HuH-7 (cell line): ENCODE data around the gene GRIN2A.

Experiments used
- DNase-seq: peaks from one replicate; pipeline ENCODE4 v3.0.0; 2011; ENCODE audit warnings: low spot score

Gene GRIN2A

DNA sequence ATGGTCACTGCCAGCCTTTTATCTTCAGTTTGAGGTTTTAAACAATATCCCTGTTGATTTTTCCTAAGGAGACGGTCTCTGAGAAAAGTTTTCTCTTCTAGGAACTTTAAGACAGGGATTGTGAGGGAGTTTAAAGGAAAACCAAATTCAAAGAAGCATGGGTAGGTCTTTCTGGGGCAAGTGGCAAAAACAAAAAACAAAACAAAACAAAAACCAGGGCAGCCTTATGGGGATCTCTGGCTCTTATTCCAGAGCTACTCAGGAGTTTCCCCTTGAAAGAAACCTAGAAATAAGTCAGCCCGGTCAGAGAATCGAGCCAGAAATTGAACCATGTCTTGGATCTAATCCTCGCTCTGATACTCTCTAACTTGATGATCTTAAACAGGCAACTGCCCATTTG lies 424.5 kb downstream of the GRIN2A start:
- no peak for DNase-seq

DNA sequence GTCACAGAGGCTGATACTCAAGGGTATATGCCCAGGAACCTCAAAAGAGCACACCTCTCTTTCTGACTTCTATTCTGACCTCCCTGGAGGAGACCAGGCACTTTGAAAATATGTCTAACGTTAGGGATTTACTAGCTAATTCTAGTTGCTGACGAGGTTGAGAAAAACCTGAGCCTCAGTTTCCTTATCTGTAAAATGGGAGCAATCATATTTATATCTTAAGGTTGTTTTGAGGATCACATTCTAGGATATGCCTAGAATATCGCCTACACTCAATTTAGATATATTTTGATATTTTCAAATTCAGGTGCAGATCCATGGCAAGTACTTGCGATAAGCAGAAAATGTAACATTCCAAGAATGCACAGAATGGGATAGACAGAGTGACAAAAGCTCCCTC lies 425.8 kb downstream of the GRIN2A start:
- no peak for DNase-seq

DNA sequence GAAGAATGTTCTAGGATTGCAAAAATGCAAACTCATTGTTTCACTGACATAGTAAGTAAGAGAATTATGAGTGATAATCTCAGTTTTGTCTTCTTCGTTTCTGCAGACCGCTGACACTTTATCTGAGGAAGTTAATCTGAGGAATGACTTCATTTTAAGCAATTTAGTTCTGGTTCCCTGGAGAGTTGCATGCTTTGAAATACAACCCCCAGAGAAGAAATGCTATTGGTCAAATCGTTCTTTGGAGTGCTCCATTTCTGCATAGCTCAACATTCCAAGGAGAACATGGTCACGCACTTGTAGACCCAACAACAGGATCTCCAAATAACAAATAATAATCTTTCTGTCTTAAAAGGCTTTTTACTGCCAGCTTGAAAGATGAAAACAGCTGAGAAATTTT lies 427.1 kb downstream of the GRIN2A start:
- DNase-seq: no peak

DNA sequence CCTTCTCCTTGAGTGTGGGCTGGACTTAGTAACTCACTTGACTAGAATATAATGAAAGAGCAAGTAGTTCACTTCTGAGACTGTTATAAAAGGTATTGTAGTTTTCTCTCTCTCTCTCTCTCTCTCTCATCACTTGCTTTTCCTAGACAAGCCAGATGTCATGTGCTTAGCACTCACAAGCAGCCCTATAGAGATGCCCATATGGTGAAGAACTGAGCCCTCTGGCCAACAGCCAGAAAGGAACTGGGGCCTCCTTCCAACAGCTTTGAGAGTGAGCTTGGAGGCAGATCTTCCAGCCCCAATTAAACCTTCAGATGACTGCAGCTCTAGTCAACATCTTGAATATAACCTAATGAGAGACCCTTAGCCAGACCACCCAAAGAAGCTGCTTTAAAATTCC lies 440.5 kb downstream of the GRIN2A start:
- no peak for DNase-seq

GRCh38 chr16:9739301-9739700 lies 442.9 kb downstream of the GRIN2A start:
- no peak for DNase-seq

DNA sequence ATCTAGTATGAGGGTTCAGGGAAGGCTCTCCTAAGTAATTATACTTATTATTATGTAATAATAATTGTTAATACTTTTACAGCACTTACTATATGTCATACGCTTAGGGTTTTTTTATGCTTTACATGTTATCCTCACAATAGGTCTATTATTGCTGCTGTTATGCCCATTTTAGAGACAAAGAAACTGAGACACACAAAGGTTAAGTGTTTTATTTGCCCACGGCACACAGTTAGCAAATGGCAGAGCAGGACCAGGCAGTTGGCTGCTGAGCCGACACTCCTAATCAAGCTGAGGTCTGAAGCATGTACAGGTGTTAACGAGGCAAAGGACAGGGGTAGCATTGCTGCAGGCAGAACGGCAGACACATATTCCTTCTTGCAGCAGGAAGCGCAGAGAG lies 443.5 kb downstream of the GRIN2A start:
- DNase-seq: no peak

DNA sequence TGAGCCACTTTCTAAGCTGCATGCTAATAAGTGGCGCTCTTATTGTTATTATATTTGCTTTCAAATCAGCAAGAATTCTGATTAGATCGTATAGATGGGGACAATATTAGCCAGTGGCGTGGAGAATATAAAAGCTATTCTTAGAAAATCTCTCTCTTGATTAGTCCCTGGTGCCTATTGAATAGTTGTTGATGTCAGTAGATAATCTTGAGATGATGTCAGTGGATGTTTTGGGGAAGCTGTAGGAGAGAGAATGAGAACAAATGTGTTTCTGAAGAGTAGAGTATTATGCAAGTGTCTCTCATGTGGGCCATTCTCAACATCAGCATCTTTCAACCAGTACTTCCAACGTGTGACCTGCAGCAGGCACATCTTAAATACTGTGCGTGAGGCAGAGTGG lies 445.7 kb downstream of the GRIN2A start:
- no peak for DNase-seq

DNA sequence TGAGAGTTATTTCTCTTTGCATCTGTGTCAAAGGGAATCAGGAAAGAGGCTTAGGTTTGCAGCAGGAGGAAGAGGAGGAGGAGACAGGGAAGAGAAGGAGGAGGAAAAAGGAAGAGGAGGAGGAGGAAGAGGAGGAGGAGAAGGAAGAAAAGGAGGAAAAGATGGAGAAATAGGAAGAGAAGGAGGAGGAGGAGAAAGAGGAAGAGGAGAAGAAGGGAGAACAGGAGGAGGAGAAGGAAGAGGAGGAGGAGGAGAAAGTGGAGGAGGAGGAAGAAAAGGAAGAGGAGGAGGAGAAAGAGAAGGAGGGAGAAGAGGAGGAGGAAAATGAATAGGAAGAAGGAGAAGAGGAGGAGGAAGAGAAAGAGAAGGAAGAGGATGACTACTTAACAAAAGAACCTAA lies 459.1 kb downstream of the GRIN2A start:
- no peak for DNase-seq

- DNase-seq: no peak
Observed at GRCh38 chr16:9713907-9714306, 468.3 kb downstream of the GRIN2A start.

- no peak for DNase-seq
Observed at GRCh38 chr16:9713156-9713555, 469.1 kb downstream of the GRIN2A start.

DNA sequence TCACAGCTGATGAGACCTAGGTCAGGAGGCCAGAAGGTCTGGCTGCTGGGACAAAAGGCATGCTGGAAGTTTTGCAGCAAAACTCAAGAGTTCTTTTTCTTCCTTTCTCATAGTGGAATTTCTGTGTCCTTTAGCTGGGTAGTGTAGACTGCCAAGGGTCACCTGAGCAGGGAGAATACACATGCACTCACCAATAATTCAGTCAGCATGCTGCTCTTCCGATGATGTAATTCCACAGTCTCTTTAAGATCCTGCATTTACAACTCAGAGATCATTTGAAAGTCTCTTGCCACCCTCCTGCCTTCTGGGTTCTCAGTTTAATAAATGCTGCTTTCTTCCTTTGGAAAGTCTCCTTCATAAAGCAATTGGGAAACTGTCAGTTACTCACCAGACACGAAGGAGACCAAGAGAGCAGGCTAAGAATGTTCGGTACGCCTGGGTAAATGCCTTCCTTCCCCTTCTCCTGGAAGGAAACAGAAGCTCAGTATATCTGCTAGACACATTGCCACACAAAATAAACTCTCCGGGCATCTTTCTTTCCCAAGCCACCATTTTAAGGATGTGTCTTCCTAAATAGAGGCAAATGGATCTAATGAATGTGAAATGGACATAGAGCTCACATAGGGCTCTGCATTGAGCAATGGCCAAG lies 473.1 kb downstream of the GRIN2A start:
- no peak for DNase-seq

GRCh38 chr16:9706217-9706836 lies 475.9 kb downstream of the GRIN2A start:
- no peak for DNase-seq

- no peak for DNase-seq
Observed at GRCh38 chr16:9703731-9704130, 478.5 kb downstream of the GRIN2A start.
